Epithelial cell of proximal tubule (primary cell): Measurements from ENCODE around the gene TMSB15A. TPM values are rescaled to one million over a fixed set of nuclear protein-coding genes. Genes with fewer than 3 reads are reported as not detected.
A peak's percentile ranks its signal among the peaks of the same experiment; 100 is the strongest.
"Not testable (repeated sequence)": the region's sequence is repeated elsewhere in the genome, so short reads cannot be mapped to it uniquely, and the experiment has no call there.

Experiments
- DNase-seq: peaks from one replicate; pipeline ENCODE4 v3.0.0-alpha.2; 2011; ENCODE audit warnings: low read depth
- H3K4me3 ChIP-seq: 2 replicates; pipeline ENCODE4 v1.5.1; 2011; ENCODE audit warnings: low read depth, mild to moderate bottlenecking, low read length
- CTCF ChIP-seq: conservative IDR thresholded peaks from 2 replicates; pipeline ENCODE4 v1.5.1; 2012; ENCODE audit warnings: low read depth, mild to moderate bottlenecking, low read length
- total RNA-seq: library from RNA; depleted of rRNA; stranded (reverse); fragments of >200 nt; gene quantifications from 2 replicates; pipeline ENCODE4 v1.2.3, GENCODE V29; 2015

TMSB15A gene
- total RNA-seq, 1 donor from 2014 or later, result 26.6 TPM

DNA sequence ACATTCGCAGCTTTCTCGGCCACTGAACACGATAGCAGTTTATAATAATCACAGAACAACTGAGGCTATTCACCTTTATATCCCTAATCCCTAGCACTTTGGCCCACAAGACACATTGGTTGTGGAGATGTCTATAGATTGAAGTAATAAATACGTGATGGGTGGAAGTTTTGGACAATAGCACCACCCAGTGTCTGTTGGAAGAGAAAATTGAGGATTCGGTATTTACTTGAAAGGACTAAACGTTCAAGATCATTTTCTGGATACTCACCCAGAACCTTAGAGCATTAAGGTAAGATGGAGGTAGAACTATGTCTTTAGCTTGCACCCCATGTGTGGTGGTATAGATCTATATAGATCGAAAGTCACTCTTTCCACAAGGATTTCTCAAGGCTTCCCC is 787 bp upstream of the TMSB15A start:
- H3K4me3 ChIP-seq, result no peak overlapping the region
- no peak for DNase-seq
- TF ChIP-seq CTCF, result peak; percentile 22

- no peak for DNase-seq
These were observed 2.0 kb downstream of the TMSB15A start for GRCh38 chrX:102514536-102514935.

DNA sequence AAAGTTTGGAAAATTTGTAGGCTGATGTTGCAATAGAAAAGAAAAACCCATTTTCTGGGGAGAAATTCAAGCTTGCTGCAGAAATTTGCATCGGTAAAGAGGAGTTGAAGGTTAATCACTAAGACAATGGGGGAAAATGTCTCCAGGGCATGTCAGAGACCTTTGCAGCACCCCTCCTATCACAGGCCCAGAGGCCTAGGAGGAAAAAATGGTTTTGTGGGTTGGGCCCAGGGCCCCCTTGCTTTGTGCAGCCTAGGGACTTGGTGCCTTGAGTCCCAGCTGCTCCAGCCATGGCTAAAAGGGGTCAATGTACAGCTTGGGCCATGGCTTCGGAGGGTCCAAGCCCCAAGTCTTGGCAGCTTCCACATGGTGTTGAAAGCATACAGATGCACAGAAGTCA is 17.8 kb downstream of the TMSB15A start:
- H3K4me3 ChIP-seq, result no peak overlapping the region
- no peak for DNase-seq
- no peak for TF ChIP-seq CTCF

More at GRCh38 chrX:102514536-102514935, 2.0 kb downstream of the TMSB15A start:
- no peak for TF ChIP-seq CTCF
- H3K4me3 ChIP-seq, result no peak overlapping the region

GRCh38 chrX:102491766-102492165 is 24.8 kb downstream of the TMSB15A start:
- no peak for TF ChIP-seq CTCF
- no peak for DNase-seq

GRCh38 chrX:102478765-102479164 is 37.8 kb downstream of the TMSB15A start:
- DNase-seq, H3K4me3 ChIP-seq: not testable (repeated sequence)

More at GRCh38 chrX:102491766-102492165, 24.8 kb downstream of the TMSB15A start:
- H3K4me3 ChIP-seq, result no peak overlapping the region

GRCh38 chrX:102471762-102472220 is 44.7 kb downstream of the TMSB15A start, which contains the start of gene TCP11X2:
TSS of gene TCP11X2 (minus strand) at chrX:102471812.
- DNase-seq, H3K4me3 ChIP-seq: not testable (repeated sequence)

DNA sequence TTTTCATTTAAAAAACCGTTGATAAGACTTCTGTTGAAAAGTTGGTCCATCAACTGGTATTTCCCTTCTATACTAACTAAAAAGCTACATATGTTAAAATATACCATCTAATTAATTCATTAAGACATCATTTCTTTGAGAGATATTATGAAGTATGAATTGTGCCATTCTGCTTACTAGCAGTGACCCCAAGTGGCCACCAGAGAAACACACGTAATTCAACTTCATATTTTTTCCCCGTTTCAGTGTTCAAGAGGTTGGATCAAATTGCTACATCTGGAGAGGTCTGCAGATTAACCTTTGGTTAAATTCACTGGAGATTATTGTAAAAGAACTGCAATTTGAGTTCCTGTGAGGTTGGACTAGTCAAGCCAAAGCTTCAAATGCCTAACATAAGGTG is 46.3 kb downstream of the TMSB15A start:
- not testable (repeated sequence) for H3K4me3 ChIP-seq, DNase-seq

Other genes starting within 250 kb of the TMSB15A start
- gene NXF2B, start 76.7 kb downstream of the TMSB15A start, total RNA-seq, result not detected in 2 replicates
- 0.12 TPM in 1 of 2 replicates, not detected in the other for gene TCP11X2, start 44.9 kb downstream of the TMSB15A start, total RNA-seq
- 6.1 and 6.4 TPM in 2 replicates for gene ARMCX5, start 82.8 kb upstream of the TMSB15A start, total RNA-seq
- gene GPRASP1, start 134.7 kb upstream of the TMSB15A start, total RNA-seq, result 0.29 and 0.98 TPM in 2 replicates
- gene GPRASP2, start 195.7 kb upstream of the TMSB15A start, total RNA-seq, result 5.9 and 6.8 TPM in 2 replicates
- 1.5 and 2.0 TPM in 2 replicates for gene GPRASP3, start 204.0 kb upstream of the TMSB15A start, total RNA-seq